ENCODE results near the gene MYO3A.
"Not testable (repeated sequence)": the region's sequence is repeated elsewhere in the genome, so short reads cannot be mapped to it uniquely, and the experiment has no call there.

The MYO3A gene

GRCh38 chr10:26090026-26090425 lies 156.0 kb downstream of the MYO3A start:
- Histone ChIP-seq H3K9me3 (ENCODE audit: insufficient read depth, low read depth, low read length) (no peaks in the 10 kb centered on the region), H3K4me1 (ENCODE audit: insufficient read depth, low read length) (peaks cover 2% of the 10 kb centered on the region; the same call in 1 of the 2 replicates), H3K9ac (ENCODE audit: low read depth, low read length) (no peak overlapping the region), H3K36me3 (ENCODE audit: insufficient read depth, low read depth, low read length) (no peaks in the 10 kb centered on the region), H3K27me3 (ENCODE audit: insufficient read depth, low read length) (no peaks in the 10 kb centered on the region), H3K4me3 (ENCODE audit: low read length) (no peak overlapping the region), H3K27ac (ENCODE audit: low read length) (no peak overlapping the region)

GRCh38 chr10:26090762-26091161 lies 156.7 kb downstream of the MYO3A start:
- Histone ChIP-seq H3K4me3 (ENCODE audit: low read length) (no peak overlapping the region), H3K36me3 (ENCODE audit: insufficient read depth, low read depth, low read length) (no peaks in the 10 kb centered on the region), H3K9ac (ENCODE audit: low read depth, low read length) (no peak overlapping the region), H3K27me3 (ENCODE audit: insufficient read depth, low read length) (no peaks in the 10 kb centered on the region), H3K9me3 (ENCODE audit: insufficient read depth, low read depth, low read length) (no peaks in the 10 kb centered on the region), H3K4me1 (ENCODE audit: insufficient read depth, low read length) (no peaks in the 10 kb centered on the region), H3K27ac (ENCODE audit: low read length) (no peak overlapping the region)

- H3K36me3 ChIP-seq (ENCODE audit: insufficient read depth, low read depth, low read length): no peaks in the 10 kb centered on the region
- no peak overlapping the region for H3K9ac ChIP-seq (ENCODE audit: low read depth, low read length)
- H3K4me3 ChIP-seq (ENCODE audit: low read length): no peak overlapping the region
- no peaks in the 10 kb centered on the region for H3K9me3 ChIP-seq (ENCODE audit: insufficient read depth, low read depth, low read length)
- H3K27me3 ChIP-seq (ENCODE audit: insufficient read depth, low read length): no peaks in the 10 kb centered on the region
- no peaks in the 10 kb centered on the region for H3K4me1 ChIP-seq (ENCODE audit: insufficient read depth, low read length)
- no peak overlapping the region for H3K27ac ChIP-seq (ENCODE audit: low read length)
Measured at GRCh38 chr10:26093229-26093628, 159.2 kb downstream of the MYO3A start.

- Histone ChIP-seq H3K4me1 (ENCODE audit: insufficient read depth, low read length) (no peaks in the 10 kb centered on the region), H3K27ac (ENCODE audit: low read length) (no peak overlapping the region)
Measured at GRCh38 chr10:26095781-26096180, 161.8 kb downstream of the MYO3A start.

GRCh38 chr10:26097549-26097948 lies 163.5 kb downstream of the MYO3A start:
- H3K4me3 ChIP-seq (ENCODE audit: low read length); H3K27me3 ChIP-seq (ENCODE audit: insufficient read depth, low read length); H3K9ac ChIP-seq (ENCODE audit: low read depth, low read length); H3K9me3 ChIP-seq (ENCODE audit: insufficient read depth, low read depth, low read length); H3K36me3 ChIP-seq (ENCODE audit: insufficient read depth, low read depth, low read length); H3K4me1 ChIP-seq (ENCODE audit: insufficient read depth, low read length); H3K27ac ChIP-seq (ENCODE audit: low read length): not testable (repeated sequence)

More at GRCh38 chr10:26095781-26096180, 161.8 kb downstream of the MYO3A start:
- Histone ChIP-seq H3K9me3 (ENCODE audit: insufficient read depth, low read depth, low read length) (no peaks in the 10 kb centered on the region), H3K36me3 (ENCODE audit: insufficient read depth, low read depth, low read length) (no peaks in the 10 kb centered on the region), H3K4me3 (ENCODE audit: low read length) (no peak overlapping the region), H3K27me3 (ENCODE audit: insufficient read depth, low read length) (no peaks in the 10 kb centered on the region), H3K9ac (ENCODE audit: low read depth, low read length) (no peak overlapping the region)

GRCh38 chr10:26112532-26112931 lies 178.5 kb downstream of the MYO3A start:
- no peak overlapping the region for H3K27ac ChIP-seq (ENCODE audit: low read length)
- H3K4me1 ChIP-seq (ENCODE audit: insufficient read depth, low read length): no peaks in the 10 kb centered on the region
- H3K4me3 ChIP-seq (ENCODE audit: low read length): no peak overlapping the region
- no peaks in the 10 kb centered on the region for H3K36me3 ChIP-seq (ENCODE audit: insufficient read depth, low read depth, low read length)
- no peaks in the 10 kb centered on the region for H3K27me3 ChIP-seq (ENCODE audit: insufficient read depth, low read length)
- H3K9ac ChIP-seq (ENCODE audit: low read depth, low read length): no peak overlapping the region
- H3K9me3 ChIP-seq (ENCODE audit: insufficient read depth, low read depth, low read length): no peaks in the 10 kb centered on the region

- Histone ChIP-seq H3K9me3 (ENCODE audit: insufficient read depth, low read depth, low read length) (0 out of 2 replicates have a peak, but pooled peaks cover 3% of the 10 kb centered on the region), H3K9ac (ENCODE audit: low read depth, low read length) (no peak overlapping the region), H3K36me3 (ENCODE audit: insufficient read depth, low read depth, low read length) (no peaks in the 10 kb centered on the region), H3K4me1 (ENCODE audit: insufficient read depth, low read length) (no peaks in the 10 kb centered on the region), H3K4me3 (ENCODE audit: low read length) (no peak overlapping the region), H3K27ac (ENCODE audit: low read length) (no peak overlapping the region), H3K27me3 (ENCODE audit: insufficient read depth, low read length) (no peaks in the 10 kb centered on the region)
Measured at GRCh38 chr10:26138613-26139012, 204.6 kb downstream of the MYO3A start.

- Histone ChIP-seq H3K27ac (ENCODE audit: low read length) (no peak overlapping the region), H3K9ac (ENCODE audit: low read depth, low read length) (no peak overlapping the region), H3K4me3 (ENCODE audit: low read length) (no peak overlapping the region), H3K36me3 (ENCODE audit: insufficient read depth, low read depth, low read length) (no peaks in the 10 kb centered on the region), H3K27me3 (ENCODE audit: insufficient read depth, low read length) (no peaks in the 10 kb centered on the region), H3K9me3 (ENCODE audit: insufficient read depth, low read depth, low read length) (no peaks in the 10 kb centered on the region), H3K4me1 (ENCODE audit: insufficient read depth, low read length) (no peaks in the 10 kb centered on the region)
Measured at GRCh38 chr10:26156019-26156418, 222.0 kb downstream of the MYO3A start.

GRCh38 chr10:26157734-26158133 lies 223.7 kb downstream of the MYO3A start:
- H3K9me3 ChIP-seq (ENCODE audit: insufficient read depth, low read depth, low read length): no peaks in the 10 kb centered on the region
- no peak overlapping the region for H3K27ac ChIP-seq (ENCODE audit: low read length)
- H3K36me3 ChIP-seq (ENCODE audit: insufficient read depth, low read depth, low read length): no peaks in the 10 kb centered on the region
- no peaks in the 10 kb centered on the region; the same call in 1 of the 2 replicates for H3K4me1 ChIP-seq (ENCODE audit: insufficient read depth, low read length)
- H3K9ac ChIP-seq (ENCODE audit: low read depth, low read length): no peak overlapping the region
- no peaks in the 10 kb centered on the region for H3K27me3 ChIP-seq (ENCODE audit: insufficient read depth, low read length)
- H3K4me3 ChIP-seq (ENCODE audit: low read length): no peak overlapping the region

- H3K36me3 ChIP-seq (ENCODE audit: insufficient read depth, low read depth, low read length): no peaks in the 10 kb centered on the region
- H3K4me3 ChIP-seq (ENCODE audit: low read length): no peak overlapping the region
- no peak overlapping the region for H3K9ac ChIP-seq (ENCODE audit: low read depth, low read length)
- H3K4me1 ChIP-seq (ENCODE audit: insufficient read depth, low read length): peaks cover 23% of the 10 kb centered on the region; the same call in 1 of the 2 replicates
- no peak overlapping the region for H3K27ac ChIP-seq (ENCODE audit: low read length)
- H3K9me3 ChIP-seq (ENCODE audit: insufficient read depth, low read depth, low read length): no peaks in the 10 kb centered on the region
- H3K27me3 ChIP-seq (ENCODE audit: insufficient read depth, low read length): no peaks in the 10 kb centered on the region
Measured at GRCh38 chr10:26169466-26169865, 235.4 kb downstream of the MYO3A start.

GRCh38 chr10:26172131-26172530 lies 238.1 kb downstream of the MYO3A start:
- Histone ChIP-seq H3K27ac (ENCODE audit: low read length) (no peak overlapping the region), H3K4me3 (ENCODE audit: low read length) (no peak overlapping the region), H3K9me3 (ENCODE audit: insufficient read depth, low read depth, low read length) (no peaks in the 10 kb centered on the region), H3K4me1 (ENCODE audit: insufficient read depth, low read length) (peaks cover 23% of the 10 kb centered on the region; the same call in 1 of the 2 replicates), H3K9ac (ENCODE audit: low read depth, low read length) (no peak overlapping the region), H3K36me3 (ENCODE audit: insufficient read depth, low read depth, low read length) (no peaks in the 10 kb centered on the region), H3K27me3 (ENCODE audit: insufficient read depth, low read length) (no peaks in the 10 kb centered on the region)

GRCh38 chr10:26173837-26174236 lies 239.8 kb downstream of the MYO3A start:
- Histone ChIP-seq H3K4me3 (ENCODE audit: low read length) (no peak overlapping the region), H3K27ac (ENCODE audit: low read length) (no peak overlapping the region), H3K9me3 (ENCODE audit: insufficient read depth, low read depth, low read length) (no peaks in the 10 kb centered on the region), H3K36me3 (ENCODE audit: insufficient read depth, low read depth, low read length) (no peaks in the 10 kb centered on the region), H3K27me3 (ENCODE audit: insufficient read depth, low read length) (no peaks in the 10 kb centered on the region), H3K4me1 (ENCODE audit: insufficient read depth, low read length) (peaks cover 21% of the 10 kb centered on the region; the same call in 1 of the 2 replicates), H3K9ac (ENCODE audit: low read depth, low read length) (no peak overlapping the region)

All from iPS-20b (cell line).